ENCODE results near the gene PDPN. TPM values are rescaled to one million over a fixed set of nuclear protein-coding genes. Genes with fewer than 3 reads are reported as not detected.

Gene PDPN
- total and polyA plus RNA-seq, 9 donors = 17.6 to 65.4 (median 41.4) TPM

- WGBS, 3 donors = 100% methylated on average over 1 of the region's 1 CpG
- H3K4me1 ChIP-seq (ENCODE audit: insufficient read depth) = no peaks in the 10 kb centered on the region
- H3K27ac ChIP-seq = no peak overlapping the region
- H3K9me3 ChIP-seq = no peaks in the 10 kb centered on the region
- intact Hi-C loops (cut with DNase I) = no loop called here
- no peak overlapping the region for H3K4me3 ChIP-seq
- TF ChIP-seq POLR2A (IDR thresholded peaks at IDR 0.05) (no peak), EP300 (IDR thresholded peaks at IDR 0.05) (no peak), CTCF (IDR thresholded peaks at IDR 0.05) (no peak)
- no peaks in the 10 kb centered on the region for H3K36me3 ChIP-seq
- no peak for DNase-seq
- no peaks in the 10 kb centered on the region for H3K27me3 ChIP-seq
These were observed 68.6 kb downstream of the PDPN start for GRCh38 chr1:13652238-13652637.

GRCh38 chr1:13661539-13661938, 77.9 kb downstream of the PDPN start:
- WGBS, 3 donors = 36 to 49% (median 48%) methylated on average over 5 of the region's 5 CpGs
- TF ChIP-seq CTCF (IDR thresholded peaks at IDR 0.05) (no peak), POLR2A (IDR thresholded peaks at IDR 0.05) (no peak), EP300 (IDR thresholded peaks at IDR 0.05) (no peak)

GRCh38 chr1:13662493-13662892, 78.9 kb downstream of the PDPN start:
- WGBS, 3 donors = 16 to 24% (median 22%) methylated on average over 4 of the region's 4 CpGs
- Histone ChIP-seq H3K4me1 (ENCODE audit: insufficient read depth) (peaks cover 1% of the 10 kb centered on the region), H3K9me3 (no peaks in the 10 kb centered on the region), H3K36me3 (no peaks in the 10 kb centered on the region), H3K27ac (no peak overlapping the region), H3K4me3 (no peak overlapping the region), H3K27me3 (no peaks in the 10 kb centered on the region)
- DNase-seq = peak in 2 of 5 donors; percentile 50 to 60
- intact Hi-C loops (cut with DNase I) = loop anchor here in 3 of 4 donors (10.0 kb wide), 3 partner anchors 78 to 162 kb away; partner anchors contain the start of gene PDPN (in 1 of the 3)
- TF ChIP-seq EP300 (IDR thresholded peaks at IDR 0.05) (no peak), POLR2A (IDR thresholded peaks at IDR 0.05) (no peak), CTCF (IDR thresholded peaks at IDR 0.05) (no peak)

More at GRCh38 chr1:13661539-13661938, 77.9 kb downstream of the PDPN start:
- DNase-seq = peak in 2 of 5 donors; percentile 36 to 49
- Histone ChIP-seq H3K4me1 (ENCODE audit: insufficient read depth) (peaks cover 1% of the 10 kb centered on the region), H3K27me3 (no peaks in the 10 kb centered on the region), H3K9me3 (no peaks in the 10 kb centered on the region), H3K4me3 (no peak overlapping the region), H3K27ac (no peak overlapping the region), H3K36me3 (no peaks in the 10 kb centered on the region)
- intact Hi-C loops (cut with DNase I) = loop anchor here in 3 of 4 donors (10.0 kb wide), 3 partner anchors 77 to 163 kb away; partner anchors contain the start of gene PDPN (in 1 of the 3)

GRCh38 chr1:13663969-13664368, 80.3 kb downstream of the PDPN start:
- no peak for TF ChIP-seq EP300 (IDR thresholded peaks at IDR 0.05)
- TF ChIP-seq POLR2A (IDR thresholded peaks at IDR 0.05) = no peak
- no peak for TF ChIP-seq CTCF (IDR thresholded peaks at IDR 0.05)
- Histone ChIP-seq H3K27ac (no peak overlapping the region), H3K4me3 (no peak overlapping the region), H3K36me3 (no peaks in the 10 kb centered on the region), H3K4me1 (ENCODE audit: insufficient read depth) (peaks cover 1% of the 10 kb centered on the region), H3K27me3 (no peaks in the 10 kb centered on the region), H3K9me3 (no peaks in the 10 kb centered on the region)
- intact Hi-C loops (cut with DNase I) = loop anchor here in 3 of 4 donors (2.0 to 10.0 kb wide), 5 partner anchors 79 to 299 kb away; partner anchors contain the start of gene PDPN (in 1 of the 3)
- 80 to 93% (median 89%) methylated on average over 4 of the region's 4 CpGs for WGBS, 3 donors
- no peak for DNase-seq
